Muscle layer of colon (tissue), 2 donors: ENCODE data around the gene DAPK3.

Experiments used
- H3K27ac ChIP-seq: one replicate; pipeline ENCODE4 v1.7.0; 2013; ENCODE audit warnings: low read depth, mild to moderate bottlenecking, low read length, moderate library complexity
- H3K27me3 ChIP-seq, 2 donors: one replicate each; pipeline ENCODE4 v1.7.0; 2013; ENCODE audit warnings: low read length in 2 of 2, mild to moderate bottlenecking in 2 of 2; ENCODE audit not compliant: insufficient read depth in 2 of 2, control insufficient read depth in 1 of 2
- H3K36me3 ChIP-seq: one replicate; pipeline ENCODE4 v1.7.0; 2013; ENCODE audit warnings: mild to moderate bottlenecking, low read length; ENCODE audit not compliant: insufficient read depth
- H3K4me1 ChIP-seq: one replicate; pipeline ENCODE4 v1.7.0; 2013; ENCODE audit warnings: mild to moderate bottlenecking, low read length; ENCODE audit not compliant: insufficient read depth
- H3K4me3 ChIP-seq, 2 donors: one replicate each; pipeline ENCODE4 v1.7.0; 2013; ENCODE audit warnings: low read length in 2 of 2, low read depth in 1 of 2, mild to moderate bottlenecking in 1 of 2, moderate library complexity in 1 of 2
- H3K9ac ChIP-seq: one replicate; pipeline ENCODE4 v1.7.0; 2013; ENCODE audit warnings: low read length
- H3K9me3 ChIP-seq: one replicate; pipeline ENCODE4 v1.7.0; 2013; ENCODE audit warnings: mild to moderate bottlenecking, low read length
- donor health status: abdominal sarcoma.
- donor health status: Adenocarcinoma of cecum.

DAPK3 gene

DNA sequence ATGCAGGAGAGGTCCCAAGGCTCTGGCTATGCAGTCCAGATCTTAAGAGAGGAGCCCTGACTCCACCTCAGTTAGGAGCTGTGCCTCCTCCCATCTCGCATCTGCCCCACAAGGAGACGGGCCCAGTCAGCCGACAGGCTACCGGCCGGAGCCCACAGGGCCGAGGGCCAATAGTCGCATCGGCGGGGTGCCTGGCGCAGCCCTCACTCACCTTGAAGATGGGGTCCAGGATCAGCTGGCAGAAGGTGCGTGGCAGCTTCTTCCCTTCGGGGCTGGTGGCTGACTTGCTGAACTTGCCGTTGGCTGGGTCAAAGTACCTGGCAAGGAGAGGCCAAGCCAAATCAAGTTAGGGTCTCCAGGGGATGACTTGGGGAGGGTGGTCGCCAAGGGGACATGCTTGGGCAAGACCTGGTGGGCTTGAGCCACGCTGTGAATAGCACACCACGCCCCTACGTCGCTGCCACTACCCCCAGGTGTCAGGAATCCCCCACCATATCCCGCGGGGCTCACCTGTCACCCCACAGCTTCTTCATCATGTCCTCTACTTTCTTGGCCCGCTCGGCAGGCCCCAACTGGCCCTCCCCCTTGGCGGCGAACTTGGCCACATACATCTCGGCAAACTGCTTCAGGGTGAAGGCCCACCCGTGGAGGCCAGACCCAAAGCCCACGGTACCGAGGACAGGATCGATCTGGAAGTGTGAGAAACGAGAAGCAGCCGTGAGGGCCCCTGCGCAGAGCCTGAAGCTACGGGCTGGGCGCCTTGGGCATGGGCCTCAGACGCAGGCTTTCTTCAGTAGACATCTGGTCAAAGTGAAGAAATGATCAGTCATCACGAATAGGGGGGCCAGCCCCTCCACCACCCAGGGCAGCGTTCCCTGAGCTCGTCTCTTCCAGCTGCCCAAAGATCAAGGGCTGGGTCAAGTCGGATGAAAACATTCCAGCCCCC is 11.1 kb upstream of the DAPK3 start:
- H3K4me3 ChIP-seq = no peak overlapping the region
- H3K36me3 ChIP-seq = peaks cover 71% of the 10 kb centered on the region
- no peak overlapping the region for H3K9ac ChIP-seq
- no peaks in the 10 kb centered on the region for H3K9me3 ChIP-seq
- peaks cover 31% of the 10 kb centered on the region for H3K4me1 ChIP-seq
- no peak overlapping the region for H3K27ac ChIP-seq
- H3K27me3 ChIP-seq = no peaks in the 10 kb centered on the region

DNA sequence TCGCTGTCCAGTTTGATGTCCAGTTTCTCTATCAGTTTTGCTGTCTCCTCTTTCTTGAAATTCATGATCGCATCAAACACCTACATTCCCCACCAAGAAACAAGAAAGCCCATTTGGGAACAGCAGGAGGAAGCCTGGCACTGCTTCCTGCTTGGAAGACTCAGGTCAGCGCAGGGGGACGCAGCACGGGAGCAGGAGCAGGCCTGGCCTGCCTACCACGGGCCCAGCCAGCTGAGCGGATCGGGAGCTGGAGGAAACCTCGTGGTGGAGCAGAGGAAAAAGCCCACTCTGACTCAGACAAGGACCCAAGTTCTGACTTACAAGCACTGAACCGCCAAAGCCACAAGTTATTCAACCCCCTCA is 10.5 kb upstream of the DAPK3 start:
- peaks cover 78% of the 10 kb centered on the region for H3K36me3 ChIP-seq
- H3K4me1 ChIP-seq = peaks cover 25% of the 10 kb centered on the region
- H3K9me3 ChIP-seq = no peaks in the 10 kb centered on the region
- H3K9ac ChIP-seq = no peak overlapping the region
- H3K27me3 ChIP-seq = no peaks in the 10 kb centered on the region
- H3K4me3 ChIP-seq = no peak overlapping the region
- no peak overlapping the region for H3K27ac ChIP-seq

DNA sequence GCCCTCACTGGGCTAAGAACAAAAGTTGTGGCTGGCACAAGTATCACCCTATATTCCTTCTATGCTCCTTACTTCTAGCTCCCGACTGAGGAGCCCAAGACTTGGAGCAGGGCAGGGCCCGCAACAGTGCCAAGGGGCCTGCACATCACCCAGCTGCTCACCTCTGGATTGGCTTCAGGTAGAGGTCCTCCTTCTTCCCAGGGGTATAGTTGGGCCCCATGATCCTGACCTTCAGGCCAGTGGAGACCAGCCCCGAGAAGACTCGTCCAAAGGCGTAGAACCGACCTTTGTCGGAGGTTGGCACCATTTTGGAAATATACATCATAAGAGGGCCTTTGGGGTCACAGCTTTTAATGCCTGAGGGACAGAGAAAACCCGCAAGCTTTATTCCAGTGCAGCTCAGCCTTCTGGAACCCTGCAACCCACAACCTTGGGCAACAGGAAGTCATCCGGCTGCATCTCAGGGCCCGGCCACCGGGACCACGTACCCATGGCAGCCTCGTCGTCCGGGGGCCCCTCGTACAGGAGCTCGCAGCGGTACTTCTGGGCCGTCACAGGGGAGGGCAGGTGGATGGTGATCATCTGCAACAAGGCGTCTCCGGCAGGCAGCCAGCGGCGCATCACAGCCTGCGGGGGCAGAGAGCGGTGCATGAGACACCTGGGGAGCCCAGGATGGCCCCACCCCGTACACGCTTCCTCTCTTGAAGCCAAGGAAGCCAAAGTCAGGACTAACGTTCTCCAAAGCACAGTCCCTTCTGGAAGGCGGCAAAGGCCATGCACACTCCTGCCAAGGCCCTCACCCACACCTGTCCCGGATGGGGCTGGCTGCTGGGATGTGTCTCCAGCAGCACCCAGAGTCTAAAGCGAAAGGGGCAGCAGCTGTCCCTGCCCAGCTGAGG is 9.7 kb upstream of the DAPK3 start:
- H3K4me1 ChIP-seq = peaks cover 17% of the 10 kb centered on the region
- no peaks in the 10 kb centered on the region for H3K27me3 ChIP-seq
- H3K9me3 ChIP-seq = no peaks in the 10 kb centered on the region
- peaks cover 83% of the 10 kb centered on the region for H3K36me3 ChIP-seq
- H3K9ac ChIP-seq = no peak overlapping the region
- no peak overlapping the region for H3K4me3 ChIP-seq
- no peak overlapping the region for H3K27ac ChIP-seq

DNA sequence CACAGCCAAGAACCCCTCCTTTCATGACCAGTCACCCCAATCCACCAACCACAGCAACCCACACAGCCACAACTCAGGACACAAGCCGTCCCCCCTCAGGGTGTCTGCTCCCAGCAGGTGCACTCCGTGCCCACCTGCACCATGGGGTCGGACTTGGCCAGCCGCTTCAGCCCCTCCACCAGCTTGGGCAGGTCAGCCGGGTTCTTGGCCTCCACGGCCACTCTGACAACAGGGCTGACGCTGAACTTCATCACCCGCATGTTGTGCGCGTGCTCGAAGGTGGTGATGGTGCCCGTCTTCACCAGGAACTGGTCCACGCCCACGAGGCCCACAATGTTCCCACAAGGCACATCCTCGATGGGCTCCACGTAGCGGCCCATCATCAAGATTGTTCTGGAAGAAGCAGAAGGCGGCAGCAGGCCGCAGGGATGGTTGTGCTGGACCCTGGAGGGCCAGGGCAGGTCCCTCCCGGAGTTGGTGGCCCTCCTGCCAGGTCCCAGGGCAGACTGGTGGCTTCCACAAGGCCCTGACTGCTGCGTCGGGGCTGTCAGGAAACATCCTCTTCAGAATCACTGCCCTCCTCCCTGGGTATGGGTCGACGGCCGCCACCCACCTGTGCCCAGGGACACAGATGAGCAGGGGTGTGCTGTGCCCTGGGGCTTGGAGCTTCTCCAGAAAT is 8.9 kb upstream of the DAPK3 start:
- H3K4me3 ChIP-seq = no peak overlapping the region
- peaks cover 17% of the 10 kb centered on the region for H3K4me1 ChIP-seq
- H3K36me3 ChIP-seq = peaks cover 91% of the 10 kb centered on the region
- H3K9me3 ChIP-seq = no peaks in the 10 kb centered on the region
- H3K27ac ChIP-seq = no peak overlapping the region
- H3K27me3 ChIP-seq = no peaks in the 10 kb centered on the region
- H3K9ac ChIP-seq = no peak overlapping the region

DNA sequence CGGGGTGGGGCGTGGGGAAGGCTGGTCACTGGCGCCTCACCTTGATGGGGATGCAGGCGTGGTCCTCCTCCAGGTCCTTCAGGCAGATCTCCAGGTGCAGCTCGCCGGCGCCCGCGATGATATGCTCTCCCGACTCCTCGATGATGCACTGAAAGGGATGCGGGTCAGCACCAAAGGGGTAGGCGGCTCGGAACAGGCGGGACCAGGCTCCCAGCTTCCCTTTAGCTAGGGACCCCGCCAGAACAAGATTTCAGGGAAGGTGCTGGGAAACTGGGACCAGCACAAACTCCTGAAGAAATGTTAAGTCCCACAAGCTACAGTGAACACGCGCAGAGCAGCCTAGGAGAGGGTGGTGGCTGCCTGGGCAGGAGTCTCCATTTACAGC is 8.4 kb upstream of the DAPK3 start:
- H3K4me3 ChIP-seq = no peak overlapping the region
- H3K4me1 ChIP-seq = peaks cover 14% of the 10 kb centered on the region
- H3K9me3 ChIP-seq = no peaks in the 10 kb centered on the region
- no peak overlapping the region for H3K9ac ChIP-seq
- H3K36me3 ChIP-seq = peaks cover 88% of the 10 kb centered on the region
- H3K27me3 ChIP-seq = no peaks in the 10 kb centered on the region
- no peak overlapping the region for H3K27ac ChIP-seq

DNA sequence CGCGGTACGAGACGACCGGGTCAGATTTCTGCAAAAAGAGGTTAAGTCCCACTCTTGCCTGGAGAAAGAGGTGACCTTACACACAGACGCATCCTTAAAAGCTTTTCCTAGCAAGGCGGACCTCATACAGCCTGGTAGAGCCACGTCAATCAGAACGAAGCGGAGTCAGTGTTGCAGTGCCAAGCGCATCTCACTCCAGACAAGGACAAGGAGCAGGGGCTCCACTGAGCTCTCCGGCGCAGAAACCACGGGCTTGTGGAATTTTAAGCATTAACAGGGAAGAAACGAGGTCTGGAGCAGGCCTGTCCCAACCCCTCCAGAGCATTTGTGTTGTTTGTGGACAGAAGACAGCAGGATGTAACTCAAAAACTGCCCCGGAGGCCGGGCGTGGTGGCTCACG is 7.2 kb upstream of the DAPK3 start:
- Histone ChIP-seq H3K9me3 (no peaks in the 10 kb centered on the region), H3K4me3 (no peak overlapping the region), H3K9ac (no peak overlapping the region), H3K27ac (no peak overlapping the region), H3K27me3 (no peaks in the 10 kb centered on the region), H3K4me1 (peaks cover 3% of the 10 kb centered on the region), H3K36me3 (peaks cover 76% of the 10 kb centered on the region)

DNA sequence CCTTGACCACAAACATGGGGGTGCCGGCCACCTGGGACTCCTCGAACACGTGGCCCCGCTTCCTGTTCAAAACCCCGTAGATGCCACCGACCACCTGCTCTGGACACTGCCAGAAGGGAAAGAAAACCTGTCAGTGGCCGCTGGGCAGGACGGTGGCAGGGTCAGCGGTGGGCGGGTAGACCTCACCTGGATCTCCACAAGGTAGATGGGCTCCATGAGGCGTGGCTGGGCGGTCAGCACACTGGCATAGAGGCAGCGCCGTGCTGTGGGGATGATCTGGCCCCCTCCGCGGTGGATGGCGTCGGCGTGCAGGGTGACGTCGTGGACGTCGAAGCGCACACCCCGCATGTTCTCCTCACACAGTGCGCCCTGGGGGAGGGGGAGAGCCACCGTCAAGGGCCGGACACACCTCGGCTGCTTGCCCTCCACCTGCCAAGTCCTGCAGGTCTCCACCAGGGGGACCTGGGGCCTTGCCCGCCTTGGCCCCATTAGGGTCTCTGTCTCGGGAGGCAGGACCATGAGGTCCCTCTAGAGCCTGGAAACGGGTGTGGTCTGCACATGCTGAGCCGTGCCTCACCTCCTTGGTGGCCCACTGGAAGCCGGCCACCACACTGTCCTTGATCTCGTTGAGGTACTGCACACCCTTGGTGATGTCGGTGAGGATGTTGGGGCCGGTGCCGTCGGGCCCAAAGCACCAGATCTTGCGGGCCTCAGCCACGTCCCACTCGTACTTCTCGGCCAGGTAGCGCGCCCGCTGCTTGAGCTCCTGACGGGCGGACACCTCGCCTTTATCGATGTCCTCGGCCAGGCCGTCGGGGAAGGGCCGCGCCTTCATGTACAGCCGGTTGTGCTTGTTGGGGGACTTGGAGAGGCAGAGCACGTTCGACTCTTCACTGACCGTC is 6.6 kb upstream of the DAPK3 start:
- Histone ChIP-seq H3K9me3 (no peaks in the 10 kb centered on the region), H3K27me3 (no peaks in the 10 kb centered on the region), H3K4me1 (no peaks in the 10 kb centered on the region), H3K36me3 (peaks cover 70% of the 10 kb centered on the region), H3K4me3 (no peak overlapping the region), H3K9ac (no peak overlapping the region), H3K27ac (peak overlapping the region; percentile 55)

DNA sequence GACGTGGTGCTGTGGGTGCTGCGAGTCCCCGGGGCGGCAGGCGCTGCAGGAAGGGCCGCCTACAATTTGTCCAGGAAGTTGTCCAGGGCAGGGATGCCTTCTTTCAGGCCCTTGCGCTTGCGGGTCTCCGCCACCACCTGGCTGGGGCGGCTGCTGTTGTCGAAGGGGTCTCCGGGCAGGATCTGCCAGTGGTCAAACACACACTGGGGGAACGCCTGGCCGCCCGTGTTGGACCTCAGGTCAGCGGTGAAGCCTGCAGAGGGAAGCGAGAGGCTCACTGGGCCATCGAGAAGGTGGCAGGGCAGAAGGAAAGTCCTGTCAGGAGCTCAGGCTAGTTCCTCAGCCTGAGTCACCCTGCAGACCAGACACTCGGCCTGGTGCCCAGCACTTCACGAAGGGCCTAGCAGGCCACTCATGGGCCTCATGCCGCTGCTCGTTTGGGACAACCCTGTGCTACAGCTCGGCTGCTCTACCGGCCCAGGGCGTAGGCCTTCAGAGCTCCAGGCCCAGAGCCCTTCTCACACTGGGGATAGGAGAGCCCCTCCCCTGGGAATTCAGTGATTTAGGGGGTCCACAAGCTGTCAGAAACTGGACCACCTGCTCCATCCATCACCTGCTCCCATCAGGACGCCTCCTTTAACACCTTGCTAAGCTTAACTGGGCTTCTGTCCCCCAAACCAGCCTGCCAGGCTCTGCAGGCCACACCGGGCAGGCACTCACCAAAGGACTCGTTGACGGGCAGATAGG is 5.8 kb upstream of the DAPK3 start:
- no peak overlapping the region for H3K4me3 ChIP-seq
- H3K9me3 ChIP-seq = no peaks in the 10 kb centered on the region
- no peaks in the 10 kb centered on the region for H3K27me3 ChIP-seq
- no peaks in the 10 kb centered on the region for H3K4me1 ChIP-seq
- no peak overlapping the region for H3K9ac ChIP-seq
- H3K27ac ChIP-seq = peak overlapping the region; percentile 55
- peaks cover 61% of the 10 kb centered on the region for H3K36me3 ChIP-seq

DNA sequence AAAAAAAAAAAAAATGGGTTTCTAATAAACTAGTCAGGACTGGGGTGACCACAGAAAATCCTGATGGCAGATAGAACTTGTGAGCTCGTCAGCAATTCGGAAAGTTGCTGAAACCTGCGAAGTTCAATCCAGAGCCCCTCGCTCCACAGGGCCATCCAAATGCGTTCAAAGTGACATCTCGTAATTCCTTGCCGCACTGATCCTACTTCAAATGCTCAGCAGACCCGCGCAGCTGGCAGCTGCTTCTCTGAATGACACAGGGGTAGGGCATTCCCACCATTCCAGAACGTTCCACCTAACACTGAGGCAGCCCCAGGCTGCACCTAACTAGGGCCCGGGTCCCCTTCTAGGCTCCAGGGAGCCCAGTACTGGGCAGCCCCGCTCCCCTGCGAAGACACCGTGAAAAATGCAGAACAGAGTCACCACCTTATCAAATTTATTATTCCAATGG is 4.8 kb upstream of the DAPK3 start:
- peaks cover 3% of the 10 kb centered on the region for H3K4me1 ChIP-seq
- no peak overlapping the region for H3K27ac ChIP-seq
- H3K9ac ChIP-seq = no peak overlapping the region
- H3K4me3 ChIP-seq = no peak overlapping the region
- no peaks in the 10 kb centered on the region for H3K27me3 ChIP-seq
- H3K36me3 ChIP-seq = peaks cover 51% of the 10 kb centered on the region
- H3K9me3 ChIP-seq = no peaks in the 10 kb centered on the region

DNA sequence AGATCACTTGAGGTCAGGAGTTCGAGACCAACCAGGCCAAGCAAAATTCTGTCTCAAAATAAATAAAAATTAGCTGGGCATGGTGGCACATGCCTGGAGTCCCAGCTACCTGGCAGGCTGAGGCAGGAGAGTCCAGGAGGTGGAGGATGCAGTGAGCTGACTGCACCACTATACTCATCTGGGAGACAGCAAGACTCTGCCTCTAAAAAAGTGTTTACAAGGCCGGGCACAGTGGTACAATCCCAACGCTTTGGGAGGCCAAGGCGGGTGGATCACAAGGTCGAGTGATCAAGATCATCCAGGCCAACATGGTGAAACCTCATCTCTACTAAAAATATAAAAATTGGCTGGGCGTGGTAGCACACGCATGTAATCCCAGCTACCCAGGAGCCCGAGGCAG is 4.2 kb upstream of the DAPK3 start:
- Histone ChIP-seq H3K9me3 (no peaks in the 10 kb centered on the region), H3K4me3 (no peak overlapping the region), H3K27ac (no peak overlapping the region), H3K4me1 (peaks cover 3% of the 10 kb centered on the region), H3K9ac (no peak overlapping the region), H3K27me3 (no peaks in the 10 kb centered on the region), H3K36me3 (peaks cover 46% of the 10 kb centered on the region)
